Fibroblast of mammary gland (primary cell): ENCODE results near the gene BBLN.
"Not testable (repeated sequence)": the region's sequence is repeated elsewhere in the genome, so short reads cannot be mapped to it uniquely, and the experiment has no call there.

Experiments used
- DNase-seq: peaks from one replicate; pipeline ENCODE4 v3.0.0-alpha.2; 2010; ENCODE audit warnings: low read depth
- H3K4me3 ChIP-seq: 2 replicates; pipeline ENCODE4 v1.5.1; 2011; ENCODE audit warnings: low read depth, mild to moderate bottlenecking, low read length, moderate library complexity; ENCODE audit not compliant: control insufficient read depth
- TF ChIP-seq, protein P1 (sequence below): conservative IDR thresholded peaks from 2 replicates; pipeline ENCODE4 v1.5.1; 2011; ENCODE audit warnings: low read depth, low read length, inconsistent platforms; ENCODE audit not compliant: control insufficient read depth, insufficient read depth

Gene BBLN

GRCh38 chr9:128178806-128179431 is 18.9 kb downstream of the BBLN start:
- TF ChIP-seq, protein P1, sequence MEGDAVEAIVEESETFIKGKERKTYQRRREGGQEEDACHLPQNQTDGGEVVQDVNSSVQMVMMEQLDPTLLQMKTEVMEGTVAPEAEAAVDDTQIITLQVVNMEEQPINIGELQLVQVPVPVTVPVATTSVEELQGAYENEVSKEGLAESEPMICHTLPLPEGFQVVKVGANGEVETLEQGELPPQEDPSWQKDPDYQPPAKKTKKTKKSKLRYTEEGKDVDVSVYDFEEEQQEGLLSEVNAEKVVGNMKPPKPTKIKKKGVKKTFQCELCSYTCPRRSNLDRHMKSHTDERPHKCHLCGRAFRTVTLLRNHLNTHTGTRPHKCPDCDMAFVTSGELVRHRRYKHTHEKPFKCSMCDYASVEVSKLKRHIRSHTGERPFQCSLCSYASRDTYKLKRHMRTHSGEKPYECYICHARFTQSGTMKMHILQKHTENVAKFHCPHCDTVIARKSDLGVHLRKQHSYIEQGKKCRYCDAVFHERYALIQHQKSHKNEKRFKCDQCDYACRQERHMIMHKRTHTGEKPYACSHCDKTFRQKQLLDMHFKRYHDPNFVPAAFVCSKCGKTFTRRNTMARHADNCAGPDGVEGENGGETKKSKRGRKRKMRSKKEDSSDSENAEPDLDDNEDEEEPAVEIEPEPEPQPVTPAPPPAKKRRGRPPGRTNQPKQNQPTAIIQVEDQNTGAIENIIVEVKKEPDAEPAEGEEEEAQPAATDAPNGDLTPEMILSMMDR, result no peak
- H3K4me3 ChIP-seq, result no peak overlapping the region
- DNase-seq, result no peak

DNA sequence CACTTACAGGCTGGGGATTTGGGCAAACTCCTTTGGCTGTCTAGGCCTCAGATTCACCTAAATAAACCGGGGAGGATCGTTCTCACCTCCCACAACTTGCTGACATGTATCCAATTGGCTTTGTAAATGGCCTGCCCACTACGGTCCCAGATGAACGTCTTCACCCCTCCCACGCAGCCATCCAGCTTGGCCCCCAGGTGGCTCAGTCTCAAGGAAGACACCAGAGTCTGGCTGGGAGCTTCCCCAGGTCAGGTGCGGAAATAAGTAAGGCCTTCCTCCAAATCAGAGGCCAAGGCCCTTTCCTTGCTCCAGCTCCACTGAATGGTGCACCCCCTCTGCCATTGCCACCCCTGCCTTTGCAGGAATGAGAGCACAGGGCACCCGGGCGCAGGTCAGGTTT is 19.9 kb downstream of the BBLN start:
- TF ChIP-seq, protein P1, result no peak
- H3K4me3 ChIP-seq, result no peak overlapping the region
- DNase-seq, result no peak

DNA sequence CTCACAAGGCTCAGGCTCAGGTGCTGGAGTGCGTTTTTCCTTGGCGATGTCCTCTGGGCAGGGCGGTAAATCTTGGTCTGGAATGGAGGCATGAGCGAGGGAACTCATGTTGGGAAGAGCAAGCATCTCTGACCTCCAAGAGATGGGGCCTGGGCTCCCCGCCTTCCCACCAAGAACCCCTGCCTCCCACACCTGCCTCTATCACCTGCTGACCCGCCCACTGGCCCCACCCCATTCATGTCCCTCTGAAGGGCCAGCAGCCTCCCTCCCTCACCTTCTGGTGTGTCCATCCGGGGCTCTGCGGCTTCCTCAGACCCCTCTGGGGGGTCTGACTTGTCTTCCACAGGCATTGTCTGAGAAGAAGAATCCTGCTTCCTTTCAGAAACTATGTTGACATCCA is 20.4 kb downstream of the BBLN start:
- DNase-seq, result no peak
- TF ChIP-seq, protein P1, result no peak
- no peak overlapping the region for H3K4me3 ChIP-seq

DNA sequence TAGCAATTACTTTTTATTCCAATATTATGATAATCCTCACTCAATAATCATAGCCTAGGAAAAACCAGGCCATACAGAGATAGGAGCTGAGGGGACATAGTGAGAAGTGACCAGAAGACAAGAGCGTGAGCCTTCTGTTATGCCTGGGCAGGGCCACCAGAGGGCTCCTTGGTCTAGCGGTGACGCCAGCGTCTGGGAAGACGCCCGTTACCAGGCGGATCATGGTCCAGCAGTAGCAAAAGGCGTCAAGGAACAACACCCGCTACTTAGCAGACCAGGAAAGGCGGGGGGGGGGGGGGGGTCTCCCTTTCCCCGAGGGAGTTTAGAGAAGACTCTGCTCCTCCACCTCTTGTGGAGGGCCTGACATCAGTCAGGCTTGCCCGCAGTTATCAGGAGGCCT is 21.4 kb downstream of the BBLN start:
- TF ChIP-seq, protein P1, result peak; percentile 43
- peak; percentile 64 for DNase-seq
- not testable (repeated sequence) for H3K4me3 ChIP-seq

DNA sequence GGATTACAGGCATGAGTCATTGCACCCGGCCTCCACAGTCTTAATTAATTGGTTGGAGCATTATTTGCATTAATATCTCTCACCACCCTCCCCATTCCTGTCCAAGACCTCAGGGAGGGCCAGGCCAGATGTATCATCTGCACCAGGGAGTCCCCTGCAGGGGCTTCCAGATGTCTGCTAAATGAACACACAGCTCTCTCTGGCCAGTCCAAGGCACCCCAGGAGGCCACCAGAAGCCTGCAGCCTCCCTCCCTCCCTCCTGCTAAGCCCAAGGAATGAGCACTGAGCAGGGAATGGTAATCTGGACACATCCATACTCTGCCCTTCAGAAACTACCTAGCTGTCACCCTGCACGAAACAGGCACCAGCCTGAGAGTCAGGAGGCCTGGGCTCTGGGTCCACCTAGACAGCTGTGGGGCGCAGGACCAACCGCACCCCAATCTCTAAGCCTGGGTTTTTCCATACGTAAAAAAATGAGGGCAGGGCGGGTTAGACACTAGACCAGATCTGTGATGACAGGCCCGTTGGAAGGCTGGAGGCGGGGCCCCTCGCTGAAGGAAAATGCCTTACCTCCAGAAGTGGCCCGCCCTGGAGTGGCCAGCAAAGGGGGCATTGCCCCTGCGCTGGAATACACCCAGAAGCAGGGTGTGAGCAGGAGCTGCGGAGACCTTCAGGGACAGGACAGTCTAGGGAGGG is 23.0 kb downstream of the BBLN start:
- TF ChIP-seq, protein P1, result no peak
- no peak overlapping the region for H3K4me3 ChIP-seq
- no peak for DNase-seq

GRCh38 chr9:128185979-128186965 is 26.2 kb downstream of the BBLN start:
- H3K4me3 ChIP-seq, result no peak overlapping the region
- TF ChIP-seq, protein P1, result no peak
- DNase-seq, result no peak
